ENCODE results near the gene HEPACAM2. TPM values are rescaled to one million over a fixed set of nuclear protein-coding genes. Genes with fewer than 3 reads are reported as not detected.

Gene HEPACAM2
- total and polyA plus RNA-seq, 12 donors: 0.03 to 0.39 (median 0.22) TPM; not detected in 6

GRCh38 chr7:93203496-93203895 lies 22.8 kb downstream of the HEPACAM2 start:
- intact Hi-C loops (cut with DNase I): no loop called here
- Histone ChIP-seq H3K36me3 (replicated peaks in 1 of 2) (no peaks in the 10 kb centered on the region), H3K27ac (no peak overlapping the region), H3K27me3 (no peaks in the 10 kb centered on the region), H3K9me3 (replicated peaks in 1 of 3) (no peaks in the 10 kb centered on the region), H3K4me3 (no peak overlapping the region), H3K4me1 (replicated peaks in 1 of 2) (no peaks in the 10 kb centered on the region)
- WGBS, 4 donors: 76 to 89% (median 81%) methylated on average over 3 of the region's 3 CpGs
- no peak for TF ChIP-seq POLR2A (IDR thresholded peaks at IDR 0.05)
- TF ChIP-seq CTCF (IDR thresholded peaks at IDR 0.05): no peak
- no peak for DNase-seq

GRCh38 chr7:93202594-93203250 lies 23.5 kb downstream of the HEPACAM2 start:
- Histone ChIP-seq H3K4me1 (replicated peaks in 1 of 2) (no peaks in the 10 kb centered on the region), H3K27ac (no peak overlapping the region), H3K4me3 (no peak overlapping the region), H3K36me3 (replicated peaks in 1 of 2) (no peaks in the 10 kb centered on the region), H3K27me3 (no peaks in the 10 kb centered on the region), H3K9me3 (replicated peaks in 1 of 3) (no peaks in the 10 kb centered on the region)
- TF ChIP-seq CTCF (IDR thresholded peaks at IDR 0.05): no peak
- no peak for TF ChIP-seq POLR2A (IDR thresholded peaks at IDR 0.05)
- intact Hi-C loops (cut with DNase I): no loop called here
- DNase-seq: no peak
- 64 to 71% (median 70%) methylated on average over 5 of the region's 5 CpGs for WGBS, 4 donors

GRCh38 chr7:93198472-93198871 lies 27.8 kb downstream of the HEPACAM2 start:
- intact Hi-C loops (cut with DNase I): no loop called here
- Histone ChIP-seq H3K9me3 (replicated peaks in 1 of 3) (no peaks in the 10 kb centered on the region), H3K27ac (no peak overlapping the region), H3K4me1 (replicated peaks in 1 of 2) (no peaks in the 10 kb centered on the region), H3K27me3 (peaks cover 2% of the 10 kb centered on the region), H3K4me3 (no peak overlapping the region), H3K36me3 (replicated peaks in 1 of 2) (no peaks in the 10 kb centered on the region)
- DNase-seq: no peak
- TF ChIP-seq CTCF (IDR thresholded peaks at IDR 0.05) (no peak), POLR2A (IDR thresholded peaks at IDR 0.05) (no peak)

DNA sequence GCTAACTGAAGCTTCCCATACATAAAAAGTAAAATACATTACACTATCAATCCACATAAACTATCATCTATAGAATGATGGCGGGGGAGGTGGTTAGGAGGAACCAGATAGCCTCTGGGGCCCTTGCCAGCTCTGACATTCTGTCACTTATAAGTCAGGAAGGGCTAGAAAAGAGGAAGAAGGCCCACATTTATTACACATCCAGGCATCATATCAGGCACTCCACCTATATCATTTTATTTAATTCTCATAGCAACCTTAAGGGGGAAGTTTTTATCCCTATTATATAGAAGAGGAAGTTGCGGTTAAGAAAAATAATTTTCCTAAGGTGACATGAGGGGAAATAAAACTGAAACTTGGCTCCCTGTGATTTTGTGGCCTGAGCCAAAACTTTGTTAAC lies 29.9 kb downstream of the HEPACAM2 start:
- Histone ChIP-seq H3K27me3 (peaks cover 8% of the 10 kb centered on the region), H3K4me3 (no peak overlapping the region), H3K27ac (no peak overlapping the region), H3K36me3 (replicated peaks in 1 of 2) (no peaks in the 10 kb centered on the region), H3K4me1 (replicated peaks in 1 of 2) (no peaks in the 10 kb centered on the region), H3K9me3 (replicated peaks in 1 of 3) (no peaks in the 10 kb centered on the region)
- no peak for DNase-seq
- WGBS, 4 donors: 75 to 84% (median 79%) methylated on average over 2 of the region's 2 CpGs
- no peak for TF ChIP-seq POLR2A (IDR thresholded peaks at IDR 0.05)
- TF ChIP-seq CTCF (IDR thresholded peaks at IDR 0.05): no peak
- intact Hi-C loops (cut with DNase I): no loop called here
